Measurements from ENCODE around the gene RNU6-8. TPM values are rescaled to one million over a fixed set of nuclear protein-coding genes. Genes with fewer than 3 reads are reported as not detected.

Gene RNU6-8
- total and polyA plus RNA-seq, 2 donors (not counting 1 experiment from before 2014, with no cell fraction given), result not detected

DNA sequence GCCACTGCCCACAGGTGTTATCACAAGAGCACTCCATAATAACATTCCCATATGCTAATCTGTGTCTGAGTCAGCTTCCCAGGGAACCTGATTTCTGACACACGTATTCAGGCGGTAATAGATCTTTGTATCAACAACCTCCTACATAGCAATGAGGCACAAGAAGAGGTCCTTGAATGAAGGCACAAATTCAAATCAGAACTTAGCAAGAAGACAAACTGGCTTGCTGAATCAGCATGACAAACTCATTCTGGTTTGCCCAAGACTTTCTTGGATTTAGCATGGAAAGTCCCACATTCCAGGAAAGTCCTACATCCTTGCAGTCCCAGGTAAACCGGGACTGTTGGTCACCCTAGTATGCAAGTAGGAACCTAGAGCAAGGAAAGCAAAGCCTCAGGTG is 35.2 kb downstream of the RNU6-8 start:
- no peaks in the 10 kb centered on the region for H3K27me3 ChIP-seq (ENCODE audit: control insufficient read depth, insufficient read depth, low read length)
- no peak for TF ChIP-seq EZH2 (IDR thresholded peaks at IDR 0.05; ENCODE audit: low read length, missing control alignments)
- TF ChIP-seq, protein P1, sequence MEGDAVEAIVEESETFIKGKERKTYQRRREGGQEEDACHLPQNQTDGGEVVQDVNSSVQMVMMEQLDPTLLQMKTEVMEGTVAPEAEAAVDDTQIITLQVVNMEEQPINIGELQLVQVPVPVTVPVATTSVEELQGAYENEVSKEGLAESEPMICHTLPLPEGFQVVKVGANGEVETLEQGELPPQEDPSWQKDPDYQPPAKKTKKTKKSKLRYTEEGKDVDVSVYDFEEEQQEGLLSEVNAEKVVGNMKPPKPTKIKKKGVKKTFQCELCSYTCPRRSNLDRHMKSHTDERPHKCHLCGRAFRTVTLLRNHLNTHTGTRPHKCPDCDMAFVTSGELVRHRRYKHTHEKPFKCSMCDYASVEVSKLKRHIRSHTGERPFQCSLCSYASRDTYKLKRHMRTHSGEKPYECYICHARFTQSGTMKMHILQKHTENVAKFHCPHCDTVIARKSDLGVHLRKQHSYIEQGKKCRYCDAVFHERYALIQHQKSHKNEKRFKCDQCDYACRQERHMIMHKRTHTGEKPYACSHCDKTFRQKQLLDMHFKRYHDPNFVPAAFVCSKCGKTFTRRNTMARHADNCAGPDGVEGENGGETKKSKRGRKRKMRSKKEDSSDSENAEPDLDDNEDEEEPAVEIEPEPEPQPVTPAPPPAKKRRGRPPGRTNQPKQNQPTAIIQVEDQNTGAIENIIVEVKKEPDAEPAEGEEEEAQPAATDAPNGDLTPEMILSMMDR (conservative IDR thresholded peaks at IDR 0.05 in 1 of 2, IDR thresholded peaks at IDR 0.05 in 1 of 2; ENCODE audit: low read depth in 1 of 2, low read length in 2 of 2), result no peak
- DNase-seq (ENCODE audit: low read depth in 2 of 2), result peak in 1 of 2 donors; percentile 45

DNA sequence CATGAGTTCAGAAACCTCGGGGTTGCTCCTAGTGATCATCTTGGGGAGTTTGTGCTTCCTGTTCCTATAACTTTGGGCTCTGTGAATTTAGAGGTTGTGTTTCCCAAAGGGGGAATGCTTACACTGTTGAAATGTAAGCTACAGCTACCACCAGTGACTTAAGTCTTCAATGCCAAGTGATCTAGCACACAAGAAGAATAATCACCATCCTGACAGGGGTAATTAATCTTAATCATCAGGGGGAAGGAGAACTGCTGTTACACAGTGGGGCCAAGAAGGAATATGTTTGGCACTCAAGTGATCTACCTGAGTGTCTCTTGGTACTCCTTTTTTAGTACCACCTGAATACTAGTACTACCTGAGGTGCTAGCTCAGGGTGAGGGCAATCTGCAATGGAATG is 36.1 kb downstream of the RNU6-8 start:
- Histone ChIP-seq H3K4me2 (ENCODE audit: extremely low read depth, insufficient read depth, low read length) (no peak overlapping the region), H3K4me3 (replicated peaks in 1 of 4; ENCODE audit: control extremely low read depth in 1 of 4, insufficient read depth in 1 of 4, low read depth in 3 of 4, low read length in 4 of 4) (no peak overlapping the region), H3K4me1 (ENCODE audit: control insufficient read depth, extremely low read depth, insufficient read depth, low read length) (no peaks in the 10 kb centered on the region), H3K36me3 (ENCODE audit: control insufficient read depth, insufficient read depth, low read length) (no peaks in the 10 kb centered on the region), H3K27ac (ENCODE audit: insufficient read depth, low read length) (no peak overlapping the region), H4K20me1 (ENCODE audit: control insufficient read depth, extremely low read depth, insufficient read depth, low read length) (no peaks in the 10 kb centered on the region), H3K9me3 (ENCODE audit: control insufficient read depth, insufficient read depth, low read depth, low read length) (no peaks in the 10 kb centered on the region), H2AFZ (ENCODE audit: low read length) (no peak overlapping the region), H3K9ac (ENCODE audit: insufficient read depth, low read length) (no peak overlapping the region), H3K79me2 (ENCODE audit: control insufficient read depth, insufficient read depth, low read length) (no peaks in the 10 kb centered on the region), H3K27me3 (ENCODE audit: control insufficient read depth, insufficient read depth, low read length) (no peaks in the 10 kb centered on the region)
- DNase-seq (ENCODE audit: low read depth in 2 of 2), result no peak
- TF ChIP-seq, protein P1 (conservative IDR thresholded peaks at IDR 0.05 in 1 of 2, IDR thresholded peaks at IDR 0.05 in 1 of 2; ENCODE audit: low read depth in 1 of 2, low read length in 2 of 2), result no peak
- TF ChIP-seq EZH2 (IDR thresholded peaks at IDR 0.05; ENCODE audit: low read length, missing control alignments), result no peak

More for the DNA sequence above, 35.2 kb downstream of the RNU6-8 start:
- Histone ChIP-seq H3K4me2 (ENCODE audit: extremely low read depth, insufficient read depth, low read length) (no peak overlapping the region), H3K79me2 (ENCODE audit: control insufficient read depth, insufficient read depth, low read length) (no peaks in the 10 kb centered on the region), H3K36me3 (ENCODE audit: control insufficient read depth, insufficient read depth, low read length) (no peaks in the 10 kb centered on the region), H3K9ac (ENCODE audit: insufficient read depth, low read length) (no peak overlapping the region), H3K4me1 (ENCODE audit: control insufficient read depth, extremely low read depth, insufficient read depth, low read length) (no peaks in the 10 kb centered on the region), H3K9me3 (ENCODE audit: control insufficient read depth, insufficient read depth, low read depth, low read length) (no peaks in the 10 kb centered on the region), H2AFZ (ENCODE audit: low read length) (no peak overlapping the region), H3K4me3 (replicated peaks in 1 of 4; ENCODE audit: control extremely low read depth in 1 of 4, insufficient read depth in 1 of 4, low read depth in 3 of 4, low read length in 4 of 4) (no peak overlapping the region), H4K20me1 (ENCODE audit: control insufficient read depth, extremely low read depth, insufficient read depth, low read length) (no peaks in the 10 kb centered on the region), H3K27ac (ENCODE audit: insufficient read depth, low read length) (no peak overlapping the region)

DNA sequence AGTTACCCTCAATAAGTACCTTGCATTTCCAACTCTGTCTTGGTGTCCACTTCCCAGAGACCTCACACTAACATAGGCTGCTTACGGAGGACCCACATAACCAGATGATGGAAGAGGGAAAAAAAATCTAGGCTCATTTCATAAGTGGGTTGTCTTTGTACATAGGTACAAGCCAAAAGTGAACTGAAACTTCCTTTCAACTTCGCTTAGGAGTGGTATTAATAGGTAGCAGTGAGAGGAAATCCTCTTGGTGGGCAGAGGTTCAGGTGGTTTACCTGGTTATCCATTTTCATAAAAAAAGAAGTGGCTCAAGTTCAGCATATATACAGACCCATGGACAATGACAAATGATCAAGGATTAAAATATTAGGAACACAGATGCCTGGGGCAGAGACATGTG is 37.0 kb downstream of the RNU6-8 start:
- TF ChIP-seq, protein P1 (conservative IDR thresholded peaks at IDR 0.05 in 1 of 2, IDR thresholded peaks at IDR 0.05 in 1 of 2; ENCODE audit: low read depth in 1 of 2, low read length in 2 of 2), result no peak
- TF ChIP-seq EZH2 (IDR thresholded peaks at IDR 0.05; ENCODE audit: low read length, missing control alignments), result no peak
- Histone ChIP-seq H3K27me3 (ENCODE audit: control insufficient read depth, insufficient read depth, low read length) (no peaks in the 10 kb centered on the region), H3K4me2 (ENCODE audit: extremely low read depth, insufficient read depth, low read length) (no peak overlapping the region), H3K9me3 (ENCODE audit: control insufficient read depth, insufficient read depth, low read depth, low read length) (no peaks in the 10 kb centered on the region), H3K4me3 (replicated peaks in 1 of 4; ENCODE audit: control extremely low read depth in 1 of 4, insufficient read depth in 1 of 4, low read depth in 3 of 4, low read length in 4 of 4) (no peak overlapping the region), H2AFZ (ENCODE audit: low read length) (no peak overlapping the region), H4K20me1 (ENCODE audit: control insufficient read depth, extremely low read depth, insufficient read depth, low read length) (no peaks in the 10 kb centered on the region), H3K9ac (ENCODE audit: insufficient read depth, low read length) (no peak overlapping the region), H3K79me2 (ENCODE audit: control insufficient read depth, insufficient read depth, low read length) (no peaks in the 10 kb centered on the region), H3K36me3 (ENCODE audit: control insufficient read depth, insufficient read depth, low read length) (no peaks in the 10 kb centered on the region), H3K27ac (ENCODE audit: insufficient read depth, low read length) (no peak overlapping the region), H3K4me1 (ENCODE audit: control insufficient read depth, extremely low read depth, insufficient read depth, low read length) (no peaks in the 10 kb centered on the region)
- no peak for DNase-seq (ENCODE audit: low read depth in 2 of 2)

Other genes with a start within 250 kb of the RNU6-8 start
- 68.4 and 76.3 TPM in 2 replicates for gene ARHGAP5, start 126.0 kb downstream of the RNU6-8 start, total RNA-seq
- gene ARHGAP5, start 126.0 kb downstream of the RNU6-8 start, polyA plus RNA-seq, result 23.5 and 37.0 TPM in 2 replicates
- not detected in 2 replicates for gene RNU6-7, start 1.2 kb downstream of the RNU6-8 start, total RNA-seq
- gene RNU6-7, start 1.2 kb downstream of the RNU6-8 start, polyA plus RNA-seq, result not detected in 2 replicates
- 1.0 and 10.9 TPM in 2 replicates for gene AKAP6, start 126.0 kb upstream of the RNU6-8 start, total RNA-seq
- 2.7 and 3.3 TPM in 2 replicates for gene AKAP6, start 126.0 kb upstream of the RNU6-8 start, polyA plus RNA-seq